HepG2 (cell line): ENCODE measurements around the gene C7orf57. TPM values are rescaled to one million over a fixed set of nuclear protein-coding genes. Genes with fewer than 3 reads are reported as not detected.

Experiments used
- ATAC-seq: fragments of 200-7000 bp; cut with Tn5 transposase; 3 replicates; pipeline ENCODE4 v1.9.1; 2020; ENCODE audit warnings: mild to moderate bottlenecking, moderate library complexity
- BruUV-seq: library from RNA; stranded (reverse); fragments of 400-500 nt; replicated peaks from 2 replicates; lab custom pipeline; 2021; lab: Mats Ljungman, UMichigan
- CTCF ChIA-PET: fragments of 300-600 bp; formaldehyde crosslinking; extraction: SDS; loops from one replicate; lab custom pipeline; 2021; ENCODE audit warnings: low total read pairs, inconsistent platforms, low intra/inter-chr PET ratio; lab: Yijun Ruan, JAX
- POLR2A ChIA-PET: fragments of 350-600 bp; sonication (Branson Sonifier 250); formaldehyde crosslinking; loops from one replicate; lab custom pipeline; 2020; ENCODE audit warnings: antibody characterized with exemption, inconsistent platforms; lab: Yijun Ruan, JAX
- DNase-seq: peaks from one replicate; pipeline ENCODE4 v3.0.0-alpha.2; 2015; ENCODE audit warnings: low spot score
- FAIRE-seq: peaks from 3 replicates; lab custom pipeline; 2011; peaks lifted over from hg19 to GRCh38; lab: Jason Lieb, UNC
- H2AFZ ChIP-seq: one replicate; pipeline ENCODE4 v1.6.1; 2011; ENCODE audit warnings: low read length, inconsistent platforms
- H3K27ac ChIP-seq: fragments of 300-600 bp; 3 replicates; pipeline ENCODE4 v1.8.0; 2011; ENCODE audit warnings: mixed run types, mild to moderate bottlenecking, mixed read lengths, low read length, inconsistent platforms; ENCODE audit not compliant: insufficient read depth; ENCODE audit errors: extremely low read length
- H3K27me3 ChIP-seq, 2 experiments: fragments of 200-600 bp in 1 of 2; 2 replicates in 1 of 2; 3 replicates in 1 of 2; pipeline versions ENCODE4 v1.6.0 to v1.8.0; 2011; ENCODE audit warnings: low read length in 2 of 2, mild to moderate bottlenecking in 2 of 2, moderate library complexity in 2 of 2, inconsistent platforms in 1 of 2; ENCODE audit not compliant: insufficient read depth in 2 of 2, control insufficient read depth in 1 of 2
- H3K36me3 ChIP-seq, 2 experiments: fragments of 200-600 bp in 1 of 2; replicated peaks in 1 of 2; 2 replicates in 1 of 2; 3 replicates in 1 of 2; pipeline versions ENCODE4 v1.5.1 to v1.8.0; 2011; ENCODE audit warnings: low read length in 2 of 2, inconsistent platforms in 1 of 2; ENCODE audit not compliant: insufficient read depth in 2 of 2, control insufficient read depth in 1 of 2
- H3K4me1 ChIP-seq: 2 replicates; pipeline ENCODE4 v1.5.1; 2012; ENCODE audit warnings: low read length, inconsistent platforms; ENCODE audit not compliant: insufficient read depth
- H3K4me2 ChIP-seq: 2 replicates; pipeline ENCODE4 v1.6.0; 2011; ENCODE audit warnings: low read depth, low read length, inconsistent platforms
- H3K4me3 ChIP-seq, 3 experiments: fragments of 200-600 bp in 1 of 3; sonication (generic), shearing (Covaris generic) in 1 of 3; replicated peaks in 1 of 3; 2 replicates each; pipeline ENCODE4 v1.5.1; 2011 to 2016; ENCODE audit warnings: low read length in 3 of 3, inconsistent platforms in 2 of 3, low read depth in 2 of 3, mild to moderate bottlenecking in 2 of 3, control low read depth in 1 of 3, mixed read lengths in 1 of 3; ENCODE audit not compliant: insufficient read depth in 1 of 3
- H3K79me2 ChIP-seq: one replicate; pipeline ENCODE4 v1.6.1; 2011; ENCODE audit warnings: low read length, inconsistent platforms; ENCODE audit not compliant: insufficient read depth
- H3K9ac ChIP-seq: 2 replicates; pipeline ENCODE4 v1.6.0; 2011; ENCODE audit warnings: mild to moderate bottlenecking, low read depth, low read length, inconsistent platforms; ENCODE audit not compliant: insufficient read depth
- H3K9me3 ChIP-seq: 2 replicates; pipeline ENCODE4 v1.5.1; 2012; ENCODE audit warnings: mild to moderate bottlenecking, low read length
- H4K20me1 ChIP-seq: 2 replicates; pipeline ENCODE4 v1.6.0; 2011; ENCODE audit warnings: inconsistent platforms, mild to moderate bottlenecking, low read length, moderate library complexity; ENCODE audit not compliant: insufficient read depth
- DNMT3B ChIP-seq: conservative IDR thresholded peaks from 2 replicates; pipeline ENCODE4 v1.6.1; 2016; ENCODE audit warnings: missing biosample characterization, control low read depth
- IRF9 ChIP-seq: sonication (generic); formaldehyde crosslinking; IDR thresholded peaks from 2 replicates; pipeline ENCODE4 v1.8.0; 2022; ENCODE audit warnings: missing genetic modification reagents, mild to moderate bottlenecking, borderline replicate concordance
- JARID2 ChIP-seq: sonication (generic); formaldehyde crosslinking; IDR thresholded peaks from 2 replicates; pipeline ENCODE4 v1.8.1; 2023; ENCODE audit warnings: missing genetic modification reagents, inconsistent platforms; ENCODE audit not compliant: insufficient replicate concordance
- JUN ChIP-seq: sonication (generic); formaldehyde crosslinking; IDR thresholded peaks from 2 replicates; pipeline ENCODE4 v1.4.0; 2020; ENCODE audit warnings: mild to moderate bottlenecking, missing genetic modification reagents
- KMT2B ChIP-seq: IDR thresholded peaks from 2 replicates; pipeline ENCODE4 v1.6.1; 2016; ENCODE audit warnings: missing genetic modification reagents, missing compliant biosample characterization
- MAFK ChIP-seq, 2 experiments: IDR thresholded peaks in 1 of 2; conservative IDR thresholded peaks in 1 of 2; 2 replicates each; pipeline ENCODE4 v1.6.1; 2011; ENCODE audit warnings: improper control_type of control experiment in 2 of 2, low read length in 2 of 2
- MED1 ChIP-seq: sonication (generic); formaldehyde crosslinking; IDR thresholded peaks from 2 replicates; pipeline ENCODE4 v1.4.0; 2020; ENCODE audit warnings: missing genetic modification reagents
- MYC ChIP-seq: sonication (generic); formaldehyde crosslinking; IDR thresholded peaks from 2 replicates; pipeline ENCODE4 v1.9.0; 2021; ENCODE audit warnings: missing genetic modification reagents, borderline replicate concordance
- NAIF1 ChIP-seq: sonication (generic); formaldehyde crosslinking; IDR thresholded peaks from 2 replicates; pipeline ENCODE4 v1.5.0; 2020; ENCODE audit warnings: mild to moderate bottlenecking, missing genetic modification reagents, borderline replicate concordance
- STAT5B ChIP-seq: sonication (generic); formaldehyde crosslinking; IDR thresholded peaks from 2 replicates; pipeline ENCODE4 v1.4.0; 2020; ENCODE audit warnings: missing genetic modification reagents
- TEAD2 ChIP-seq: sonication (generic); formaldehyde crosslinking; IDR thresholded peaks from 2 replicates; pipeline ENCODE4 v1.9.0; 2021; ENCODE audit warnings: missing genetic modification reagents
- TERF1 ChIP-seq: sonication (generic); formaldehyde crosslinking; IDR thresholded peaks from 2 replicates; pipeline ENCODE4 v1.8.0; 2022; ENCODE audit warnings: mild to moderate bottlenecking, missing genetic modification reagents, moderate library complexity
- ZBTB7B ChIP-seq: sonication (generic); formaldehyde crosslinking; IDR thresholded peaks from 2 replicates; pipeline ENCODE4 v1.4.0; 2020; ENCODE audit warnings: missing genetic modification reagents
- ZNF101 ChIP-seq: sonication (generic); formaldehyde crosslinking; IDR thresholded peaks from 2 replicates; pipeline ENCODE4 v1.4.0; 2020; ENCODE audit warnings: mild to moderate bottlenecking, low read depth, missing genetic modification reagents, borderline replicate concordance
- ZNF468 ChIP-seq: sonication (generic); formaldehyde crosslinking; IDR thresholded peaks from 2 replicates; pipeline ENCODE4 v1.8.0; 2022; ENCODE audit warnings: mild to moderate bottlenecking, moderate library complexity, missing genetic modification reagents
- ZSCAN31 ChIP-seq: sonication (generic); formaldehyde crosslinking; IDR thresholded peaks from 2 replicates; pipeline ENCODE4 v1.5.0; 2020; ENCODE audit warnings: low read depth, mild to moderate bottlenecking, missing genetic modification reagents
- WGBS: methylation state at CpG from one replicate; pipeline ENCODE4 v1.1.6; 2017; ENCODE audit warnings: low lambda C conversion rate; 5-methylcytosine and 5-hydroxymethylcytosine counted together
- in situ Hi-C: cut with HindIII; loops from 2 replicates; pipeline ENCODE4 v1.10.0; 2017; ENCODE audit warnings: low pct_unique_long_range_greater_than_20kb; ENCODE audit not compliant: extremely low pct_ligation_motif_present
- intact Hi-C: fragments of 100-400 bp; cut with micrococcal nuclease; formaldehyde crosslinking; loops from one replicate; pipeline ENCODE4 v1.10.0; 2022; ENCODE audit not compliant: unreplicated experiment
- polyA plus RNA-seq, 8 experiments: library from polyadenylated mRNA; depleted of rRNA in 3 of 8; stranded (reverse) in 7 of 8; unstranded in 1 of 8; fragments of >200 nt; fragmentation: Illumina TruSeq in 4 of 8; extraction: Trizol in 4 of 8; gene quantifications; 2 replicates each; pipeline versions ENCODE4 v1.2.1 to v1.2.3, GENCODE V29; 2011 to 2016; ENCODE audit warnings: low read depth in 4 of 8, missing spikeins in 1 of 8, mixed read lengths in 1 of 8; ENCODE audit not compliant: insufficient read depth in 1 of 8
- total RNA-seq, 5 experiments: library from RNA; depleted of rRNA; stranded (reverse); fragments of >200 nt; fragmentation: Illumina TruSeq; extraction: Trizol; gene quantifications; 2 replicates each; pipeline ENCODE4 v1.2.3, GENCODE V29; 2016; ENCODE audit warnings: low read depth in 1 of 5
- TF ChIP-seq, protein P1 (sequence below): sonication (generic); formaldehyde crosslinking; IDR thresholded peaks from 2 replicates; pipeline ENCODE4 v1.4.0; 2020; ENCODE audit warnings: missing genetic modification reagents

C7orf57 gene
- total and polyA plus RNA-seq, 2 of the 13 experiments (the other 11 are each of a cell fraction or from before 2014, with no cell fraction given): not detected

DNA sequence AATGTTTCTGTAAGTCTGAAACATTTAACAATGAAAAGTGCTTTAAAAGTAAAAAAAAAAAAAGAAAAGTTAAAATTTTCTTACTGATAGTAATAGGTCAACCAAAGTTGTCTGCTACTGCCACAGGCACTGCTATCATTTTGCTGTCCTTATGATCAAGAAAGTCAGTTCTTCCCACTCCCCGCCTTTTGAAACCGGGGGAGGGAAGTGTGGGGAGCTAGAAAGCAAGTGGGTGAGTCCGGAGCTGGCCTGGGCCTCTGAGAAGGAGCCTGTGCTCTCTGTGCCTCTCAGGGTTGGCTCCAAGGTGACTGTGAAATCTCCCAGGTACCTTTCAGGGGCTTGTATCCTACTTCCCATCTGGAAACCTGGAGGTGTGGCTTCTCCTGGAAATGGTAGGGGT is 7.3 kb downstream of the C7orf57 start (continued):
- no peak for TF ChIP-seq ZNF101
- TF ChIP-seq IRF9 (CRISPR knock-in tag): no peak
- TF ChIP-seq DNMT3B (CRISPR knock-in tag): no peak
- TF ChIP-seq KMT2B (CRISPR knock-in tag): no peak

DNA sequence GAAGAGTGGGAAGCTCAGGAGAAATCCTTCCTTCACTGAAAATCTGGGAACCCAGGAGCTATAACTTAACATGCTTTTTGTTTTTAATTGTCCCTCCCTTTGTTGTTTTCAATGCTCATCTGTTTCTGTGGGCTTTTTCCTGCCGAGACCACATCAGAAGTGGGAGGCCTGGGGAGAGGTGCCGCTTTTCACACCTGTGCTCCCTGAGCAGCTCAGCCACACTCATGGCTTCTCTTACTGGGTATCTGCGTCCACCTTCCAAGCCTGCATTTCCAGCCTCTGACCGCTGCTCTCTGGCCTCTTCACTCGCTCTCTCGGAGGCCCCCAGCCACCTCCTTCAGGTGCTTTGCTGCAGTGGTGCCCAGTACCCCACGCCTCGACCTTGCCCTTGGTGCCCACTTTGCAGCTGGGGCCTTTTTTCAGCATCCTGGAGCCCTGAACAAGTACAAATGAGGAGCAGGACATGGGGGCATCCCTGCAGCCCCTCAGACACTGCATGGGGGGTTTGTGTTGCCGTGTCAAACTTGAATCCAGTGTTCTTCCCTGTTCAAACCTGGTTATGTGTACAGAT is 9.9 kb downstream of the C7orf57 start:
- Histone ChIP-seq H3K27me3 (peaks cover 8 to 64% of the 10 kb centered on the region in 2 experiments; a peak in 4 of 5 replicates), H3K9ac (no peak overlapping the region), H3K4me2 (no peak overlapping the region), H3K79me2 (no peaks in the 10 kb centered on the region), H3K27ac (no peak overlapping the region), H3K4me1 (no peaks in the 10 kb centered on the region), H3K4me3 (no peak overlapping the region), H3K9me3 (no peaks in the 10 kb centered on the region), H2AFZ (no peak overlapping the region), H3K36me3 (no peaks in the 10 kb centered on the region), H4K20me1 (no peaks in the 10 kb centered on the region)
- ATAC-seq (no peak), FAIRE-seq (no peak), DNase-seq (no peak)
- WGBS: 1% methylated on average over 9 of the region's 9 CpGs
- intact Hi-C loops: no loop called here
- CTCF ChIA-PET: no interaction called here
- TF ChIP-seq ZNF468 (no peak), ZSCAN31 (CRISPR knock-in tag) (no peak), MYC (CRISPR knock-in tag) (no peak), ZBTB7B (CRISPR knock-in tag) (no peak), TEAD2 (CRISPR knock-in tag) (no peak), JARID2 (CRISPR knock-in tag) (no peak), MED1 (no peak), MAFK (conservative IDR thresholded peaks at IDR 0.05 in 1 of 2, IDR thresholded peaks at IDR 0.05 in 1 of 2; ENCODE audit: low read length in 2 of 2) (no peak), NAIF1 (CRISPR knock-in tag) (no peak), JUN (no peak), STAT5B (CRISPR knock-in tag) (no peak), TERF1 (CRISPR knock-in tag) (no peak)
- TF ChIP-seq, protein P1, sequence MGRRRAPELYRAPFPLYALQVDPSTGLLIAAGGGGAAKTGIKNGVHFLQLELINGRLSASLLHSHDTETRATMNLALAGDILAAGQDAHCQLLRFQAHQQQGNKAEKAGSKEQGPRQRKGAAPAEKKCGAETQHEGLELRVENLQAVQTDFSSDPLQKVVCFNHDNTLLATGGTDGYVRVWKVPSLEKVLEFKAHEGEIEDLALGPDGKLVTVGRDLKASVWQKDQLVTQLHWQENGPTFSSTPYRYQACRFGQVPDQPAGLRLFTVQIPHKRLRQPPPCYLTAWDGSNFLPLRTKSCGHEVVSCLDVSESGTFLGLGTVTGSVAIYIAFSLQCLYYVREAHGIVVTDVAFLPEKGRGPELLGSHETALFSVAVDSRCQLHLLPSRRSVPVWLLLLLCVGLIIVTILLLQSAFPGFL: no peak
- POLR2A ChIA-PET: no interaction called here
- in situ Hi-C loops: no loop called here
- no TSS peak for BruUV-seq
